ENCODE data around the gene XKR7. TPM values are rescaled to one million over a fixed set of nuclear protein-coding genes. Genes with fewer than 3 reads are reported as not detected.

XKR7 gene
- total and polyA plus RNA-seq, 10 of the 15 experiments (the other 5 are each of a cell fraction or from before 2014, with no cell fraction given) = not detected

GRCh38 chr20:32052778-32053362 is 84.9 kb downstream of the XKR7 start:
- peak overlapping the region; percentile 80 for H3K4me2 ChIP-seq (ENCODE audit: control insufficient read depth, insufficient read depth)
- peaks cover 8% of the 10 kb centered on the region for H3K79me2 ChIP-seq (ENCODE audit: control insufficient read depth, insufficient read depth, low read length)
- FAIRE-seq = no peak
- DNase-seq (ENCODE audit: low read depth, low spot score) = no peak
- peak overlapping the region; percentile 75 for H3K9ac ChIP-seq (ENCODE audit: control insufficient read depth, insufficient read depth, low read length)
- H3K4me3 ChIP-seq = peak overlapping the region; percentile 88
- intact Hi-C loops (cut with micrococcal nuclease; ENCODE audit: unreplicated experiment) = loop anchor here (5.0 kb wide), 1 partner anchor 39 kb away; no protein-coding TSS in a partner anchor
- peak; percentile 77 for ATAC-seq
- H2AFZ ChIP-seq (ENCODE audit: control insufficient read depth, low read depth, low read length) = no peak overlapping the region; the same call in 1 of the 2 replicates
- 8% methylated on average over 18 of the region's 22 CpGs for WGBS (ENCODE audit: insufficient coverage, insufficient replicate concordance, low lambda C conversion rate, missing lambda C conversion rate)
- no peaks in the 10 kb centered on the region for H3K36me3 ChIP-seq (ENCODE audit: control insufficient read depth in 2 of 2, insufficient read depth in 2 of 2, low read length in 1 of 2)
- ChIA-PET POLR2A (interaction anchor here (0.7 to 5.0 kb wide), 6 partner anchors 10 to 791 kb away, joined by 4 to 86 read pairs (median 14); no protein-coding TSS in a partner anchor), CTCF (interaction anchor here (1.1 to 10.5 kb wide), 6 partner anchors 10 to 38 kb away, joined by 3 to 106 read pairs (median 8); no protein-coding TSS in a partner anchor), SMC1A (ENCODE audit: uncharacterized antibody, unreplicated experiment) (interaction anchor here (0.6 to 2.0 kb wide), 9 partner anchors 11 to 597 kb away, joined by 3 to 16 read pairs (median 4); no protein-coding TSS in a partner anchor), RAD21 (ENCODE audit: unreplicated experiment) (interaction anchor here (0.9 to 17.3 kb wide), 7 partner anchors 10 to 38 kb away, joined by 3 to 215 read pairs (median 15); no protein-coding TSS in a partner anchor)
- no TSS peak for BruUV-seq (replicated peaks)
- peaks cover 18% of the 10 kb centered on the region for H3K4me1 ChIP-seq (ENCODE audit: control insufficient read depth, insufficient read depth, low read length)
- no peaks in the 10 kb centered on the region; the same call in 1 of the 2 replicates for H4K20me1 ChIP-seq (ENCODE audit: control insufficient read depth, insufficient read depth)
- H3K9me3 ChIP-seq (replicated peaks; ENCODE audit: control insufficient read depth, insufficient read depth, low read length) = no peaks in the 10 kb centered on the region; the same call in 2 of the 3 replicates
- in situ Hi-C loops (cut with MboI) = no loop called here
- H3K27me3 ChIP-seq (replicated peaks in 1 of 2; ENCODE audit: control insufficient read depth in 2 of 2, insufficient read depth in 2 of 2, low read length in 1 of 2) = peaks cover 3 to 7% of the 10 kb centered on the region in 2 experiments
- H3K27ac ChIP-seq (ENCODE audit: control insufficient read depth, insufficient read depth) = peak overlapping the region; percentile 64
- TF ChIP-seq IRF4 (IDR thresholded peaks at IDR 0.05; ENCODE audit: low read depth, low read length) (no peak), MYB (IDR thresholded peaks at IDR 0.05; ENCODE audit: borderline replicate concordance, low read depth, low read length) (no peak), TARDBP (IDR thresholded peaks at IDR 0.05; ENCODE audit: borderline replicate concordance) (no peak), STAT3 (IDR thresholded peaks at IDR 0.05; ENCODE audit: low read depth, low read length) (no peak), PAX8 (IDR thresholded peaks at IDR 0.05) (no peak), SMARCA5 (IDR thresholded peaks at IDR 0.05) (no peak), WRNIP1 (IDR thresholded peaks at IDR 0.05; ENCODE audit: borderline replicate concordance, low read depth, low read length) (no peak), MTA3 (IDR thresholded peaks at IDR 0.05; ENCODE audit: borderline replicate concordance, low read length) (no peak), TAF1 (IDR thresholded peaks at IDR 0.05; ENCODE audit: borderline replicate concordance, low read depth, low read length) (no peak), HDAC6 (IDR thresholded peaks at IDR 0.05; ENCODE audit: unreplicated experiment) (no peak), TCF7 (IDR thresholded peaks at IDR 0.05; ENCODE audit: borderline replicate concordance) (no peak), POU2F2 (IDR thresholded peaks at IDR 0.05; ENCODE audit: borderline replicate concordance, low read depth, low read length) (peak; percentile 80; the same call in 1 of the 3 replicates), ELK1 (IDR thresholded peaks at IDR 0.05; ENCODE audit: low read depth, low read length) (no peak), SREBF2 (IDR thresholded peaks at IDR 0.05; ENCODE audit: low read length) (no peak), PML (IDR thresholded peaks at IDR 0.05; ENCODE audit: low read length) (no peak), IKZF2 (IDR thresholded peaks at IDR 0.05) (peak; percentile 40 to 53; a peak in 2 of 4 replicates), KLF5 (IDR thresholded peaks at IDR 0.05; ENCODE audit: partially characterized antibody) (no peak), MEF2A (IDR thresholded peaks at IDR 0.05; ENCODE audit: insufficient read depth, low read depth, low read length) (no peak), KAT2A (conservative IDR thresholded peaks at IDR 0.05; ENCODE audit: control insufficient read depth, low read depth, low read length) (no peak), ASH2L (IDR thresholded peaks at IDR 0.05; ENCODE audit: borderline replicate concordance, low read depth) (no peak), SP1 (IDR thresholded peaks at IDR 0.05; ENCODE audit: low read depth, low read length) (no peak)
- TF ChIP-seq, protein P1, sequence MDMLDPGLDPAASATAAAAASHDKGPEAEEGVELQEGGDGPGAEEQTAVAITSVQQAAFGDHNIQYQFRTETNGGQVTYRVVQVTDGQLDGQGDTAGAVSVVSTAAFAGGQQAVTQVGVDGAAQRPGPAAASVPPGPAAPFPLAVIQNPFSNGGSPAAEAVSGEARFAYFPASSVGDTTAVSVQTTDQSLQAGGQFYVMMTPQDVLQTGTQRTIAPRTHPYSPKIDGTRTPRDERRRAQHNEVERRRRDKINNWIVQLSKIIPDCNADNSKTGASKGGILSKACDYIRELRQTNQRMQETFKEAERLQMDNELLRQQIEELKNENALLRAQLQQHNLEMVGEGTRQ (IDR thresholded peaks at IDR 0.05; ENCODE audit: borderline replicate concordance, low read depth, low read length) = no peak
- TF ChIP-seq, protein P2, sequence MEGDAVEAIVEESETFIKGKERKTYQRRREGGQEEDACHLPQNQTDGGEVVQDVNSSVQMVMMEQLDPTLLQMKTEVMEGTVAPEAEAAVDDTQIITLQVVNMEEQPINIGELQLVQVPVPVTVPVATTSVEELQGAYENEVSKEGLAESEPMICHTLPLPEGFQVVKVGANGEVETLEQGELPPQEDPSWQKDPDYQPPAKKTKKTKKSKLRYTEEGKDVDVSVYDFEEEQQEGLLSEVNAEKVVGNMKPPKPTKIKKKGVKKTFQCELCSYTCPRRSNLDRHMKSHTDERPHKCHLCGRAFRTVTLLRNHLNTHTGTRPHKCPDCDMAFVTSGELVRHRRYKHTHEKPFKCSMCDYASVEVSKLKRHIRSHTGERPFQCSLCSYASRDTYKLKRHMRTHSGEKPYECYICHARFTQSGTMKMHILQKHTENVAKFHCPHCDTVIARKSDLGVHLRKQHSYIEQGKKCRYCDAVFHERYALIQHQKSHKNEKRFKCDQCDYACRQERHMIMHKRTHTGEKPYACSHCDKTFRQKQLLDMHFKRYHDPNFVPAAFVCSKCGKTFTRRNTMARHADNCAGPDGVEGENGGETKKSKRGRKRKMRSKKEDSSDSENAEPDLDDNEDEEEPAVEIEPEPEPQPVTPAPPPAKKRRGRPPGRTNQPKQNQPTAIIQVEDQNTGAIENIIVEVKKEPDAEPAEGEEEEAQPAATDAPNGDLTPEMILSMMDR (IDR thresholded peaks at IDR 0.05 in 2 of 3, conservative IDR thresholded peaks at IDR 0.05 in 1 of 3; ENCODE audit: control insufficient read depth in 2 of 3, extremely low read depth in 1 of 3, insufficient read depth in 1 of 3, low read depth in 3 of 3, low read length in 3 of 3) = no peak

Measured in GM12878 (cell line).